HepG2 (cell line): ENCODE results near the gene OTOP3. TPM values are rescaled to one million over a fixed set of nuclear protein-coding genes. Genes with fewer than 3 reads are reported as not detected.
A peak's percentile ranks its signal among the peaks of the same experiment; 100 is the strongest.

Source experiments
- ATAC-seq: fragments of 200-7000 bp; cut with Tn5 transposase; 3 replicates; pipeline ENCODE4 v1.9.1; 2020; ENCODE audit warnings: mild to moderate bottlenecking, moderate library complexity
- BruUV-seq: library from RNA; stranded (reverse); fragments of 400-500 nt; replicated peaks from 2 replicates; lab custom pipeline; 2021; lab: Mats Ljungman, UMichigan
- CTCF ChIA-PET: fragments of 300-600 bp; formaldehyde crosslinking; extraction: SDS; loops from one replicate; lab custom pipeline; 2021; ENCODE audit warnings: low total read pairs, inconsistent platforms, low intra/inter-chr PET ratio; lab: Yijun Ruan, JAX
- POLR2A ChIA-PET: fragments of 350-600 bp; sonication (Branson Sonifier 250); formaldehyde crosslinking; loops from one replicate; lab custom pipeline; 2020; ENCODE audit warnings: antibody characterized with exemption, inconsistent platforms; lab: Yijun Ruan, JAX
- DNase-seq: peaks from one replicate; pipeline ENCODE4 v3.0.0-alpha.2; 2015; ENCODE audit warnings: low spot score
- FAIRE-seq: peaks from 3 replicates; lab custom pipeline; 2011; peaks lifted over from hg19 to GRCh38; lab: Jason Lieb, UNC
- H2AFZ ChIP-seq: one replicate; pipeline ENCODE4 v1.6.1; 2011; ENCODE audit warnings: low read length, inconsistent platforms
- H3K27ac ChIP-seq: fragments of 300-600 bp; 3 replicates; pipeline ENCODE4 v1.8.0; 2011; ENCODE audit warnings: mixed run types, mild to moderate bottlenecking, mixed read lengths, low read length, inconsistent platforms; ENCODE audit not compliant: insufficient read depth; ENCODE audit errors: extremely low read length
- H3K27me3 ChIP-seq, 2 experiments: fragments of 200-600 bp in 1 of 2; 2 replicates in 1 of 2; 3 replicates in 1 of 2; pipeline versions ENCODE4 v1.6.0 to v1.8.0; 2011; ENCODE audit warnings: low read length in 2 of 2, mild to moderate bottlenecking in 2 of 2, moderate library complexity in 2 of 2, inconsistent platforms in 1 of 2; ENCODE audit not compliant: insufficient read depth in 2 of 2, control insufficient read depth in 1 of 2
- H3K36me3 ChIP-seq, 2 experiments: fragments of 200-600 bp in 1 of 2; replicated peaks in 1 of 2; 2 replicates in 1 of 2; 3 replicates in 1 of 2; pipeline versions ENCODE4 v1.5.1 to v1.8.0; 2011; ENCODE audit warnings: low read length in 2 of 2, inconsistent platforms in 1 of 2; ENCODE audit not compliant: insufficient read depth in 2 of 2, control insufficient read depth in 1 of 2
- H3K4me1 ChIP-seq: 2 replicates; pipeline ENCODE4 v1.5.1; 2012; ENCODE audit warnings: low read length, inconsistent platforms; ENCODE audit not compliant: insufficient read depth
- H3K4me2 ChIP-seq: 2 replicates; pipeline ENCODE4 v1.6.0; 2011; ENCODE audit warnings: low read depth, low read length, inconsistent platforms
- H3K4me3 ChIP-seq, 3 experiments: fragments of 200-600 bp in 1 of 3; sonication (generic), shearing (Covaris generic) in 1 of 3; replicated peaks in 1 of 3; 2 replicates each; pipeline ENCODE4 v1.5.1; 2011 to 2016; ENCODE audit warnings: low read length in 3 of 3, inconsistent platforms in 2 of 3, low read depth in 2 of 3, mild to moderate bottlenecking in 2 of 3, control low read depth in 1 of 3, mixed read lengths in 1 of 3; ENCODE audit not compliant: insufficient read depth in 1 of 3
- H3K79me2 ChIP-seq: one replicate; pipeline ENCODE4 v1.6.1; 2011; ENCODE audit warnings: low read length, inconsistent platforms; ENCODE audit not compliant: insufficient read depth
- H3K9ac ChIP-seq: 2 replicates; pipeline ENCODE4 v1.6.0; 2011; ENCODE audit warnings: mild to moderate bottlenecking, low read depth, low read length, inconsistent platforms; ENCODE audit not compliant: insufficient read depth
- H3K9me3 ChIP-seq: 2 replicates; pipeline ENCODE4 v1.5.1; 2012; ENCODE audit warnings: mild to moderate bottlenecking, low read length
- H4K20me1 ChIP-seq: 2 replicates; pipeline ENCODE4 v1.6.0; 2011; ENCODE audit warnings: inconsistent platforms, mild to moderate bottlenecking, low read length, moderate library complexity; ENCODE audit not compliant: insufficient read depth
- BRD4 ChIP-seq: sonication (generic); formaldehyde crosslinking; IDR thresholded peaks from 2 replicates; pipeline ENCODE4 v1.4.0; 2020; ENCODE audit warnings: missing genetic modification reagents
- ETV6 ChIP-seq: sonication (generic); formaldehyde crosslinking; conservative IDR thresholded peaks from 2 replicates; pipeline ENCODE4 v1.4.0; 2020; ENCODE audit warnings: missing genetic modification reagents
- ISL2 ChIP-seq: sonication (generic); formaldehyde crosslinking; IDR thresholded peaks from 2 replicates; pipeline ENCODE4 v1.5.0; 2020; ENCODE audit warnings: missing genetic modification reagents
- KAT7 ChIP-seq: IDR thresholded peaks from 2 replicates; pipeline ENCODE4 v1.6.1; 2018; ENCODE audit warnings: borderline replicate concordance, missing compliant biosample characterization
- THYN1 ChIP-seq: sonication (generic); formaldehyde crosslinking; IDR thresholded peaks from 2 replicates; pipeline ENCODE4 v1.8.1; 2023; ENCODE audit warnings: low read depth, mild to moderate bottlenecking, moderate library complexity, missing genetic modification reagents, borderline replicate concordance
- U2AF1 ChIP-seq: fragments of 200-400 bp; formaldehyde crosslinking; optimal IDR thresholded peaks from 2 replicates; pipeline ENCODE3; 2017; ENCODE audit warnings: mild to moderate bottlenecking, low read depth, low read length
- ZMYM3 ChIP-seq: sonication (generic); formaldehyde crosslinking; IDR thresholded peaks from 2 replicates; pipeline ENCODE4 v1.5.1; 2020; ENCODE audit warnings: mild to moderate bottlenecking, missing genetic modification reagents
- ZNF256 ChIP-seq: sonication (generic); formaldehyde crosslinking; conservative IDR thresholded peaks from 2 replicates; pipeline ENCODE4 v1.4.0; 2020; ENCODE audit warnings: missing genetic modification reagents
- ZNF564 ChIP-seq: sonication (generic); formaldehyde crosslinking; IDR thresholded peaks from 2 replicates; pipeline ENCODE4 v1.8.1; 2023; ENCODE audit warnings: mild to moderate bottlenecking, missing genetic modification reagents
- ZNF891 ChIP-seq: sonication (generic); formaldehyde crosslinking; IDR thresholded peaks from 2 replicates; pipeline ENCODE4 v1.5.0; 2020; ENCODE audit warnings: mild to moderate bottlenecking, missing genetic modification reagents
- whole genome bisulfite sequencing: methylation state at CpG from one replicate; pipeline ENCODE4 v1.1.6; 2017; ENCODE audit warnings: low lambda C conversion rate; 5-methylcytosine and 5-hydroxymethylcytosine counted together
- in situ Hi-C: cut with HindIII; loops from 2 replicates; pipeline ENCODE4 v1.10.0; 2017; ENCODE audit warnings: low pct_unique_long_range_greater_than_20kb; ENCODE audit not compliant: extremely low pct_ligation_motif_present
- intact Hi-C: fragments of 100-400 bp; cut with micrococcal nuclease; formaldehyde crosslinking; loops from one replicate; pipeline ENCODE4 v1.10.0; 2022; ENCODE audit not compliant: unreplicated experiment
- polyA plus RNA-seq, 8 experiments: library from polyadenylated mRNA; depleted of rRNA in 3 of 8; stranded (reverse) in 7 of 8; unstranded in 1 of 8; fragments of >200 nt; fragmentation: Illumina TruSeq in 4 of 8; extraction: Trizol in 4 of 8; gene quantifications; 2 replicates each; pipeline versions ENCODE4 v1.2.1 to v1.2.3, GENCODE V29; 2011 to 2016; ENCODE audit warnings: low read depth in 4 of 8, missing spikeins in 1 of 8, mixed read lengths in 1 of 8; ENCODE audit not compliant: insufficient read depth in 1 of 8
- total RNA-seq, 5 experiments: library from RNA; depleted of rRNA; stranded (reverse); fragments of >200 nt; fragmentation: Illumina TruSeq; extraction: Trizol; gene quantifications; 2 replicates each; pipeline ENCODE4 v1.2.3, GENCODE V29; 2016; ENCODE audit warnings: low read depth in 1 of 5
- TF ChIP-seq, protein P1 (sequence below): sonication (generic); formaldehyde crosslinking; IDR thresholded peaks from 2 replicates; pipeline ENCODE4 v1.4.0; 2020; ENCODE audit warnings: missing genetic modification reagents
- TF ChIP-seq, protein P2 (sequence below): sonication (generic); formaldehyde crosslinking; IDR thresholded peaks from 2 replicates; pipeline ENCODE4 v1.4.0; 2020; ENCODE audit warnings: missing genetic modification reagents

OTOP3 gene
- total and polyA plus RNA-seq, 2 of the 13 experiments (the other 11 are each of a cell fraction or from before 2014, with no cell fraction given) = not detected

DNA sequence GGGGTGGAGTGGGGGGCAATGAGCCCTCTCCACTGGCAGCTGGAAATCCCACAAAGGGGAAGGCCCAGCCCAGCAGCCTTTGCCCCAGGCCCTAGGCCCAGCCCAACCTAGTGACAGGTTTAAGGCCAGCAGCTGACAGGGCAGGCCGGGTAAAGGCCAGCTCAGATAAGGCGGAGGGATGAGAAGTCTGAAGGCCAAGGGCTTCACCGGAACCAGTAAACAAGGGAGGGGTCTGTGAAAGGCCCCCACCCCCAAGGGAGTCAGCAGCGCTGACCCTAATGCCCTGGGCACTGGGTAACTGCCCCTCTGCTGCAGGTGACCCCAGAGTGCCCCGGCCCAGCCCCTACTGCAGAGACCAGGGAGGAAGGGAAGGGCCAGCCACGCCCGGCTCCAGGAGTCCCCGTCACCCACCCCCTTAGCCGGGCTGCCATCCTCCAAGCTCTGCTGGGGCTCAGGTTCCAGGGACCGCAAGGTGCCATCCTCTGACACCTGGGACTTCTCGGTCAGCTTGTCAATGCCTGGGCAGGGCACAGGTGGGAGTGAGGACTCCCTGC is 17.5 kb downstream of the OTOP3 start:
- intact Hi-C loops (no loop called here), in situ Hi-C loops (loop anchor here (5.0 kb wide), 1 partner anchor 151 kb away; no protein-coding TSS in a partner anchor)
- Histone ChIP-seq H3K27me3 (peaks cover 7 to 38% of the 10 kb centered on the region in 2 experiments; a peak in 4 of 5 replicates), H3K4me1 (peaks cover 10% of the 10 kb centered on the region), H2AFZ (no peak overlapping the region), H3K79me2 (no peaks in the 10 kb centered on the region), H3K27ac (no peak overlapping the region), H3K36me3 (no peaks in the 10 kb centered on the region), H3K9ac (no peak overlapping the region), H3K9me3 (no peaks in the 10 kb centered on the region), H3K4me2 (no peak overlapping the region), H3K4me3 (no peak overlapping the region), H4K20me1 (no peaks in the 10 kb centered on the region)
- ATAC-seq (peak; percentile 12; the same call in 1 of the 3 replicates), FAIRE-seq (no peak), DNase-seq (no peak)
- BruUV-seq = no TSS peak
- CTCF ChIA-PET = no interaction called here
- TF ChIP-seq KAT7 (CRISPR knock-in tag) = no peak
- TF ChIP-seq, protein P1, sequence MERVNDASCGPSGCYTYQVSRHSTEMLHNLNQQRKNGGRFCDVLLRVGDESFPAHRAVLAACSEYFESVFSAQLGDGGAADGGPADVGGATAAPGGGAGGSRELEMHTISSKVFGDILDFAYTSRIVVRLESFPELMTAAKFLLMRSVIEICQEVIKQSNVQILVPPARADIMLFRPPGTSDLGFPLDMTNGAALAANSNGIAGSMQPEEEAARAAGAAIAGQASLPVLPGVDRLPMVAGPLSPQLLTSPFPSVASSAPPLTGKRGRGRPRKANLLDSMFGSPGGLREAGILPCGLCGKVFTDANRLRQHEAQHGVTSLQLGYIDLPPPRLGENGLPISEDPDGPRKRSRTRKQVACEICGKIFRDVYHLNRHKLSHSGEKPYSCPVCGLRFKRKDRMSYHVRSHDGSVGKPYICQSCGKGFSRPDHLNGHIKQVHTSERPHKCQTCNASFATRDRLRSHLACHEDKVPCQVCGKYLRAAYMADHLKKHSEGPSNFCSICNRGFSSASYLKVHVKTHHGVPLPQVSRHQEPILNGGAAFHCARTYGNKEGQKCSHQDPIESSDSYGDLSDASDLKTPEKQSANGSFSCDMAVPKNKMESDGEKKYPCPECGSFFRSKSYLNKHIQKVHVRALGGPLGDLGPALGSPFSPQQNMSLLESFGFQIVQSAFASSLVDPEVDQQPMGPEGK (CRISPR knock-in tag) = 0 out of 2 replicates have a peak, but pooled peaks have one; percentile 28
- WGBS = 24% methylated on average over 7 of the region's 11 CpGs
- POLR2A ChIA-PET = interaction anchor here (1.4 kb wide), 1 partner anchor 80 kb away, joined by 3 read pairs; the partner anchor contains the start of gene FDXR

DNA sequence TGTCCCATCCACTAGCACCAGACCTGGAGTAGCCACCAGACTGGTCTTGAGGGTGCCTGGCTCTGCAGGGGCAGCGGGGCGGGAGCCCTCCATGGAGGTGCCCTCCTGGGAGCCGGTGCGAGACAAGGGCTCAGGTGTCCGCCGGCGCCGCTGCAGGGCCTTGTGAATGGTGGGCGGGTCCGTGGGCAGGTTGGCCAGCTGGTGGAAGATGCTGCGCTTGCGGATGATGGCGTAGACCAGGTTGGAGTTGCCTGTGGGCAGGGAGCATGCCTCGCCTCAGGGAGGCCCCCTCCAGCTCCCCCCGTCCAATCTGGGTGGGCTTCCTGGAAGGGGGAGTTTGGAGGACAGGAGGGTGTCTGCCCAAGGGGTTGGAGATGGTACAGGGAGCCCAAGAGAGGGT is 18.4 kb downstream of the OTOP3 start:
- WGBS = 55% methylated on average over 15 of the region's 15 CpGs
- no peak for FAIRE-seq

More for the DNA sequence above, 18.4 kb downstream of the OTOP3 start:
- Histone ChIP-seq H3K27ac (no peak overlapping the region), H4K20me1 (no peaks in the 10 kb centered on the region)
- no peak for ATAC-seq
- POLR2A ChIA-PET = interaction anchor here (1.4 kb wide), 1 partner anchor 81 kb away, joined by 3 read pairs; the partner anchor contains the start of gene FDXR
- in situ Hi-C loops = loop anchor here (5.0 kb wide), 1 partner anchor 152 kb away; no protein-coding TSS in a partner anchor
- CTCF ChIA-PET = no interaction called here
- no peak for TF ChIP-seq ETV6 (CRISPR knock-in tag)
- TF ChIP-seq ZNF564 = no peak
- TF ChIP-seq ZMYM3 (CRISPR knock-in tag) = no peak
- TF ChIP-seq ZNF891 (CRISPR knock-in tag) = no peak
- no peak for TF ChIP-seq ISL2 (CRISPR knock-in tag)
- no peak for TF ChIP-seq BRD4
- TF ChIP-seq ZNF256 = no peak
- TF ChIP-seq THYN1 (CRISPR knock-in tag) = no peak
- no peak for TF ChIP-seq U2AF1
- TF ChIP-seq, protein P2, sequence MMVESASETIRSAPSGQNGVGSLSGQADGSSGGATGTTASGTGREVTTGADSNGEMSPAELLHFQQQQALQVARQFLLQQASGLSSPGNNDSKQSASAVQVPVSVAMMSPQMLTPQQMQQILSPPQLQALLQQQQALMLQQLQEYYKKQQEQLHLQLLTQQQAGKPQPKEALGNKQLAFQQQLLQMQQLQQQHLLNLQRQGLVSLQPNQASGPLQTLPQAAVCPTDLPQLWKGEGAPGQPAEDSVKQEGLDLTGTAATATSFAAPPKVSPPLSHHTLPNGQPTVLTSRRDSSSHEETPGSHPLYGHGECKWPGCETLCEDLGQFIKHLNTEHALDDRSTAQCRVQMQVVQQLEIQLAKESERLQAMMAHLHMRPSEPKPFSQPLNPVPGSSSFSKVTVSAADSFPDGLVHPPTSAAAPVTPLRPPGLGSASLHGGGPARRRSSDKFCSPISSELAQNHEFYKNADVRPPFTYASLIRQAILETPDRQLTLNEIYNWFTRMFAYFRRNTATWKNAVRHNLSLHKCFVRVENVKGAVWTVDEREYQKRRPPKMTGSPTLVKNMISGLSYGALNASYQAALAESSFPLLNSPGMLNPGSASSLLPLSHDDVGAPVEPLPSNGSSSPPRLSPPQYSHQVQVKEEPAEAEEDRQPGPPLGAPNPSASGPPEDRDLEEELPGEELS (CRISPR knock-in tag) = no peak
- TF ChIP-seq, all 625 proteins: peak for 0
- intact Hi-C loops = no loop called here
- Histone ChIP-seq H3K9ac (no peak overlapping the region), H3K4me2 (no peak overlapping the region), H3K4me1 (peaks cover 10% of the 10 kb centered on the region), H3K36me3 (no peaks in the 10 kb centered on the region), H3K4me3 (no peak overlapping the region), H3K27me3 (peaks cover 7 to 37% of the 10 kb centered on the region in 2 experiments; a peak in 4 of 5 replicates), H3K9me3 (no peaks in the 10 kb centered on the region), H2AFZ (no peak overlapping the region), H3K79me2 (no peaks in the 10 kb centered on the region)
- no TSS peak for BruUV-seq
- no peak for DNase-seq
